Measurements from ENCODE around the gene SERGEF. TPM values are rescaled to one million over a fixed set of nuclear protein-coding genes. Genes with fewer than 3 reads are reported as not detected.

SERGEF gene
- total and polyA plus RNA-seq, 7 donors, result 24.0 to 50.4 (median 30.7) TPM

GRCh38 chr11:18012122-18012905 lies 533 bp downstream of the SERGEF start:
- H3K9me3 ChIP-seq, result no peaks in the 10 kb centered on the region
- H3K27ac ChIP-seq, result peak overlapping the region; percentile 84 to 89 (median 86)
- WGBS, 2 donors, result 4 to 13% methylated on average over 46 of the region's 46 CpGs
- H3K4me3 ChIP-seq, result peak overlapping the region; percentile 60 to 91 (median 76)
- H3K36me3 ChIP-seq, result no peaks in the 10 kb centered on the region
- peak; percentile 69 for DNase-seq
- TF ChIP-seq POLR2AphosphoS5 (IDR thresholded peaks at IDR 0.05) (no peak), CTCF (IDR thresholded peaks at IDR 0.05) (no peak), EP300 (IDR thresholded peaks at IDR 0.05) (no peak), POLR2A (IDR thresholded peaks at IDR 0.05) (no peak)
- no peaks in the 10 kb centered on the region for H3K27me3 ChIP-seq
- H3K4me1 ChIP-seq, result peaks cover 0 to 16% (median 9%) of the 10 kb centered on the region in 4 donors
- intact Hi-C loops (cut with DNase I), result loop anchor here (2.0 to 10.0 kb wide), 3 partner anchors 94 to 938 kb away; partner anchors contain the start of genes RPS13, SAAL1 and TMEM86A

GRCh38 chr11:18011633-18012032 lies 1.2 kb downstream of the SERGEF start:
- no peak for TF ChIP-seq POLR2A (IDR thresholded peaks at IDR 0.05)
- no peak for TF ChIP-seq CTCF (IDR thresholded peaks at IDR 0.05)
- no peak for TF ChIP-seq EP300 (IDR thresholded peaks at IDR 0.05)
- TF ChIP-seq POLR2AphosphoS5 (IDR thresholded peaks at IDR 0.05), result no peak
- H3K4me1 ChIP-seq, result peaks cover 0 to 16% (median 9%) of the 10 kb centered on the region in 4 donors
- intact Hi-C loops (cut with DNase I), result loop anchor here (2.0 to 10.0 kb wide), 3 partner anchors 95 to 937 kb away; partner anchors contain the start of genes RPS13, SAAL1 and TMEM86A
- H3K36me3 ChIP-seq, result peaks cover 0 to 6% (median 1%) of the 10 kb centered on the region in 4 donors
- no peaks in the 10 kb centered on the region for H3K27me3 ChIP-seq
- H3K9me3 ChIP-seq, result no peaks in the 10 kb centered on the region
- H3K27ac ChIP-seq, result peak overlapping the region in 3 of 4 donors; percentile 84 to 89 (median 86)
- peak overlapping the region in 1 of 4 donors; percentile 73 for H3K4me3 ChIP-seq
- DNase-seq, result no peak
- WGBS, 2 donors, result 67 to 83% methylated on average over 8 of the region's 8 CpGs

GRCh38 chr11:18010977-18011586 lies 1.8 kb downstream of the SERGEF start:
- intact Hi-C loops (cut with DNase I), result loop anchor here (10.0 kb wide), 2 partner anchors 684 to 936 kb away; partner anchors contain the start of genes RPS13 and TMEM86A
- Histone ChIP-seq H3K4me1 (peaks cover 0 to 16% (median 9%) of the 10 kb centered on the region in 4 donors), H3K9me3 (no peaks in the 10 kb centered on the region), H3K27ac (no peak overlapping the region), H3K27me3 (no peaks in the 10 kb centered on the region), H3K4me3 (no peak overlapping the region), H3K36me3 (peaks cover 0 to 11% (median 3%) of the 10 kb centered on the region in 4 donors)
- TF ChIP-seq CTCF (IDR thresholded peaks at IDR 0.05) (no peak), EP300 (IDR thresholded peaks at IDR 0.05) (no peak), POLR2AphosphoS5 (IDR thresholded peaks at IDR 0.05) (no peak), POLR2A (IDR thresholded peaks at IDR 0.05) (no peak)
- DNase-seq, result no peak
- 71 to 88% methylated on average over 10 of the region's 10 CpGs for WGBS, 2 donors

GRCh38 chr11:18010121-18010670 lies 2.7 kb downstream of the SERGEF start:
- Histone ChIP-seq H3K4me3 (no peak overlapping the region), H3K9me3 (no peaks in the 10 kb centered on the region), H3K36me3 (peaks cover 0 to 19% (median 3%) of the 10 kb centered on the region in 4 donors), H3K27me3 (no peaks in the 10 kb centered on the region), H3K4me1 (peaks cover 0 to 16% (median 9%) of the 10 kb centered on the region in 4 donors), H3K27ac (no peak overlapping the region)
- intact Hi-C loops (cut with DNase I), result loop anchor here (10.0 kb wide), 2 partner anchors 685 to 935 kb away; partner anchors contain the start of genes RPS13 and TMEM86A
- DNase-seq, result no peak
- no peak for TF ChIP-seq POLR2AphosphoS5 (IDR thresholded peaks at IDR 0.05)
